Osteoblast (primary cell): Measurements from ENCODE around the gene PHACTR1. TPM values are rescaled to one million over a fixed set of nuclear protein-coding genes. Genes with fewer than 3 reads are reported as not detected.

Source experiments
- DNase-seq: peaks from one replicate; pipeline ENCODE4 v3.0.0; 2011; ENCODE audit warnings: low spot score, mixed read lengths; ENCODE audit not compliant: insufficient read length; ENCODE audit errors: missing footprints
- H2AFZ ChIP-seq: 2 replicates; pipeline ENCODE4 v1.6.0; 2011; ENCODE audit warnings: mild to moderate bottlenecking, low read length
- H3K27ac ChIP-seq: 2 replicates; pipeline ENCODE4 v1.5.1; 2011; ENCODE audit warnings: mild to moderate bottlenecking, low read depth, low read length, moderate library complexity
- H3K27me3 ChIP-seq: 2 replicates; pipeline ENCODE4 v1.6.0; 2012; ENCODE audit warnings: mild to moderate bottlenecking, control low read depth, inconsistent platforms, low read length, moderate library complexity; ENCODE audit not compliant: insufficient read depth
- H3K36me3 ChIP-seq: 2 replicates; pipeline ENCODE4 v1.5.1; 2011; ENCODE audit warnings: mild to moderate bottlenecking, low read length, control low read depth, moderate library complexity; ENCODE audit not compliant: insufficient read depth
- H3K4me1 ChIP-seq: 2 replicates; pipeline ENCODE4 v1.5.1; 2011; ENCODE audit warnings: mild to moderate bottlenecking, low read length, control low read depth, moderate library complexity; ENCODE audit not compliant: insufficient read depth
- H3K4me2 ChIP-seq: 2 replicates; pipeline ENCODE4 v1.6.0; 2011; ENCODE audit warnings: mild to moderate bottlenecking, low read length; ENCODE audit not compliant: insufficient read depth
- H3K4me3 ChIP-seq: fragments of 200-600 bp; sonication (generic); 3 replicates; pipeline ENCODE4 v1.5.1; 2012; ENCODE audit warnings: mild to moderate bottlenecking, low read length, inconsistent platforms; ENCODE audit not compliant: insufficient read depth
- H3K79me2 ChIP-seq: 2 replicates; pipeline ENCODE4 v1.6.0; 2012; ENCODE audit warnings: mild to moderate bottlenecking, low read length, control low read depth, inconsistent platforms; ENCODE audit not compliant: insufficient read depth
- H3K9me3 ChIP-seq: 2 replicates; pipeline ENCODE4 v1.5.1; 2011; ENCODE audit warnings: low read depth, low read length, control low read depth
- H4K20me1 ChIP-seq: 2 replicates; pipeline ENCODE4 v1.6.0; 2012; ENCODE audit warnings: mild to moderate bottlenecking, low read length, control low read depth; ENCODE audit not compliant: insufficient read depth
- CTCF ChIP-seq: IDR thresholded peaks from 2 replicates; pipeline ENCODE4 v1.5.1; 2011; ENCODE audit warnings: mild to moderate bottlenecking, low read depth, low read length, moderate library complexity; ENCODE audit errors: extremely low read depth
- total RNA-seq: library from RNA; depleted of rRNA; stranded (reverse); fragments of >200 nt; gene quantifications from 2 replicates; pipeline ENCODE4 v1.2.3, GENCODE V29; 2012

Gene PHACTR1
- total RNA-seq, 1 donor = 0.36 TPM

- Histone ChIP-seq H3K4me1 (no peaks in the 10 kb centered on the region), H4K20me1 (no peaks in the 10 kb centered on the region), H3K36me3 (no peaks in the 10 kb centered on the region), H2AFZ (no peak overlapping the region), H3K4me3 (no peak overlapping the region), H3K79me2 (no peaks in the 10 kb centered on the region), H3K27ac (no peak overlapping the region), H3K9me3 (no peaks in the 10 kb centered on the region), H3K27me3 (no peaks in the 10 kb centered on the region), H3K4me2 (no peak overlapping the region)
- DNase-seq = no peak
- no peak for TF ChIP-seq CTCF
Observed at GRCh38 chr6:13263669-13264068, 547.1 kb downstream of the PHACTR1 start.

- Histone ChIP-seq H3K4me1 (no peaks in the 10 kb centered on the region), H3K27ac (no peak overlapping the region), H3K4me3 (no peak overlapping the region), H3K9me3 (no peaks in the 10 kb centered on the region), H3K79me2 (no peaks in the 10 kb centered on the region), H4K20me1 (no peaks in the 10 kb centered on the region), H3K36me3 (no peaks in the 10 kb centered on the region), H3K4me2 (no peak overlapping the region), H3K27me3 (no peaks in the 10 kb centered on the region), H2AFZ (no peak overlapping the region)
- DNase-seq = no peak
- TF ChIP-seq CTCF = no peak
Observed at GRCh38 chr6:13267142-13267651, 550.6 kb downstream of the PHACTR1 start.

GRCh38 chr6:13268913-13269518 is 552.4 kb downstream of the PHACTR1 start:
- no peak for TF ChIP-seq CTCF
- Histone ChIP-seq H2AFZ (no peak overlapping the region), H3K27ac (no peak overlapping the region)

GRCh38 chr6:13272131-13273046 is 555.8 kb downstream of the PHACTR1 start:
- Histone ChIP-seq H4K20me1 (no peaks in the 10 kb centered on the region), H3K9me3 (no peaks in the 10 kb centered on the region), H3K36me3 (no peaks in the 10 kb centered on the region), H3K27ac (no peak overlapping the region), H3K4me1 (no peaks in the 10 kb centered on the region), H3K4me2 (no peak overlapping the region), H2AFZ (no peak overlapping the region), H3K79me2 (no peaks in the 10 kb centered on the region), H3K4me3 (no peak overlapping the region), H3K27me3 (no peaks in the 10 kb centered on the region)
- no peak for TF ChIP-seq CTCF
- no peak for DNase-seq

More at GRCh38 chr6:13268913-13269518, 552.4 kb downstream of the PHACTR1 start:
- DNase-seq = no peak
- H3K4me2 ChIP-seq = no peak overlapping the region
- H3K9me3 ChIP-seq = no peaks in the 10 kb centered on the region
- H3K27me3 ChIP-seq = no peaks in the 10 kb centered on the region
- no peaks in the 10 kb centered on the region for H3K36me3 ChIP-seq
- no peaks in the 10 kb centered on the region for H4K20me1 ChIP-seq
- no peaks in the 10 kb centered on the region for H3K4me1 ChIP-seq
- no peaks in the 10 kb centered on the region for H3K79me2 ChIP-seq
- H3K4me3 ChIP-seq = no peak overlapping the region
